NCI-H2029 treated with DMSO at 0.1 percent for 48 hours (cell line): Measurements from ENCODE around the gene RGS11.
"Not testable (repeated sequence)": the region's sequence is repeated elsewhere in the genome, so short reads cannot be mapped to it uniquely, and the experiment has no call there.

Experiments used
- DNase-seq: peaks from one replicate; lab custom pipeline; 2025; lab: John Stamatoyannopoulos, UW

Gene RGS11

GRCh38 chr16:280552-280951 is 4.8 kb upstream of the RGS11 start, which contains the start of gene ARHGDIG:
TSS of gene ARHGDIG (plus strand) at chr16:280591. CDS start at chr16:280681, 90 bp downstream.
- no peak for DNase-seq

- no peak for DNase-seq
Measured at GRCh38 chr16:280005-280460, 4.3 kb upstream of the RGS11 start.

- no peak for DNase-seq
Measured at GRCh38 chr16:279531-279930, 3.8 kb upstream of the RGS11 start.

- DNase-seq: peak; percentile 53
Measured at GRCh38 chr16:278863-279366, 3.2 kb upstream of the RGS11 start.

- DNase-seq: no peak
Measured at GRCh38 chr16:276426-277077, 808 bp upstream of the RGS11 start.

- DNase-seq: no peak
Measured at GRCh38 chr16:275041-275641, 603 bp downstream of the RGS11 start.

GRCh38 chr16:273547-274421 is 2.0 kb downstream of the RGS11 start:
- DNase-seq: no peak

- DNase-seq: no peak
Measured at GRCh38 chr16:272633-273546, 2.9 kb downstream of the RGS11 start.

GRCh38 chr16:270381-271255 is 5.1 kb downstream of the RGS11 start:
- DNase-seq: no peak

- no peak for DNase-seq
Measured at GRCh38 chr16:269061-269796, 6.5 kb downstream of the RGS11 start.

- no peak for DNase-seq
Measured at GRCh38 chr16:268141-269053, 7.3 kb downstream of the RGS11 start.

- DNase-seq: not testable (repeated sequence)
Measured at GRCh38 chr16:267562-267961, 8.2 kb downstream of the RGS11 start.

GRCh38 chr16:266258-267164 is 9.2 kb downstream of the RGS11 start:
- DNase-seq: no peak

- no peak for DNase-seq
Measured at GRCh38 chr16:265711-266110, 10.0 kb downstream of the RGS11 start.

GRCh38 chr16:265002-265529 is 10.7 kb downstream of the RGS11 start:
- DNase-seq: no peak

GRCh38 chr16:264440-264951 is 11.2 kb downstream of the RGS11 start:
- no peak for DNase-seq

GRCh38 chr16:263944-264343 is 11.8 kb downstream of the RGS11 start:
- no peak for DNase-seq
